ENCODE measurements around the gene ABCA2.

DNA sequence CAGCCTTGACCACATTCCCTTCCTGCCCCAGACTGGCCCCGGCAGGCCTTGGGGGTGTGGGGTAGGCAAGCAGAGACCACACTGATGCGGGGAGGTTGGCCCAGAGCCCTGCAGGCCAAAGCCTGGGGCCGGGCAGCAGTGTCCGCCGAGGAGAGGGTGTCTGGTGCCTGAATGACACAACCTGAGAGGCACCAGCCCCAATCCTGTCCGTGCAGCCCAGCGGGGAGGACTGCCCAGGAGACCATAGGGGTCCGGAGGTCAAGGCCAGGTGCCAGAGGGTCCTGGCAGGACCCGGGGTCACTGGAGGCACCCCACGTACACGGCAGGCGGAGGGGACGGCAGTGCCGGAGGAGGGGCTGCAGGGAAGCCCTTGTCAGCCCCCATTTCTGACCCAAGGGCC is 56.3 kb downstream of the ABCA2 start:
- TF ChIP-seq, protein P1, sequence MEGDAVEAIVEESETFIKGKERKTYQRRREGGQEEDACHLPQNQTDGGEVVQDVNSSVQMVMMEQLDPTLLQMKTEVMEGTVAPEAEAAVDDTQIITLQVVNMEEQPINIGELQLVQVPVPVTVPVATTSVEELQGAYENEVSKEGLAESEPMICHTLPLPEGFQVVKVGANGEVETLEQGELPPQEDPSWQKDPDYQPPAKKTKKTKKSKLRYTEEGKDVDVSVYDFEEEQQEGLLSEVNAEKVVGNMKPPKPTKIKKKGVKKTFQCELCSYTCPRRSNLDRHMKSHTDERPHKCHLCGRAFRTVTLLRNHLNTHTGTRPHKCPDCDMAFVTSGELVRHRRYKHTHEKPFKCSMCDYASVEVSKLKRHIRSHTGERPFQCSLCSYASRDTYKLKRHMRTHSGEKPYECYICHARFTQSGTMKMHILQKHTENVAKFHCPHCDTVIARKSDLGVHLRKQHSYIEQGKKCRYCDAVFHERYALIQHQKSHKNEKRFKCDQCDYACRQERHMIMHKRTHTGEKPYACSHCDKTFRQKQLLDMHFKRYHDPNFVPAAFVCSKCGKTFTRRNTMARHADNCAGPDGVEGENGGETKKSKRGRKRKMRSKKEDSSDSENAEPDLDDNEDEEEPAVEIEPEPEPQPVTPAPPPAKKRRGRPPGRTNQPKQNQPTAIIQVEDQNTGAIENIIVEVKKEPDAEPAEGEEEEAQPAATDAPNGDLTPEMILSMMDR (conservative IDR thresholded peaks at IDR 0.05 in 1 of 2, IDR thresholded peaks at IDR 0.05 in 1 of 2; ENCODE audit: extremely low read depth in 1 of 2, insufficient read depth in 1 of 2, low read depth in 1 of 2, low read length in 2 of 2), result no peak
- TF ChIP-seq EZH2 (IDR thresholded peaks at IDR 0.05; ENCODE audit: borderline replicate concordance, low read length), result no peak
